ENCODE results near the gene ULBP3.

Gene ULBP3

GRCh38 chr6:150018846-150019580 is 49.9 kb downstream of the ULBP3 start:
- in situ Hi-C loops (cut with MboI; ENCODE audit: low sequenced_read_pairs) = loop anchor here (10.0 to 25.0 kb wide), 2 partner anchors 84 to 182 kb away; no protein-coding TSS in a partner anchor

- in situ Hi-C loops (cut with MboI; ENCODE audit: low sequenced_read_pairs) = loop anchor here (10.0 to 25.0 kb wide), 2 partner anchors 82 to 180 kb away; no protein-coding TSS in a partner anchor
These were observed 51.8 kb downstream of the ULBP3 start for GRCh38 chr6:150017186-150017521.

DNA sequence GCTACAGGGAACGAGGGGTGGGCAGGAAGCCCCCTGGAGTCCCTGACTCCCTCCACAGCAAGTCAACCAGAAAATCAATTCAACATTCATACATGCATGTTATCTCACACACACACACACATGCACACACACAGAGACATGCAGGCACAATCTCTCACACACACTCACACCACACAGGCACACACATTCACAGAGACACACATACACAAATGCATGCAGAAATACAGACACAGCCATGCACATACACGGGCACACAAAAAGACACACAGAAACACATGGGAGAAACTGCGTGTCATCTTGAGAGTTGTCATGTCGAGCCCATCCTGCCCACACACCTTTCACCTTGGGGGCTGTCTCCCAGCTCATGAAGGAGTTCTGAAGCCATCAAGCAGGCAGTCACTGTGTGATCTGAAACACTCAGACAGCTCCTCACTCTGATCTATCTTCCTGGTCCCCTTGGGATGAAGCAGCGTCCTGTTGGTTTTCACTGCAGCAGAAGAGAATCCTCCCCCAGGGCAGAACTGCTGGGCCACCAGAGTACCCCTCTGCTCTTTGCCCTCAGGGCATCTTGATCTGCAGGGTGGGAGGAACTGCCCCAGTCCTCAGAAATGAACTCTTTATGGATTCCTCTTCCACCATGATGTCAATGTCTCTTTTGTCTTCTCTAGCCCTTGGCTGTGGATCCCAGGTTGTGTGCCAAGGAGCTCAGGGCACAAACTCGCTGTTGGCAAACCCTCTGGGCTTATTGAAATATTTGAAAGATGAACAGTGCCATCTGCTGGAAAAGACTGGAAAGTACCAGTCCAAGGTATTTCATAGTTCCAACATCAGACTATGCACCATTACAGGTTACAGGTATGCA is 52.4 kb downstream of the ULBP3 start:
- in situ Hi-C loops (cut with MboI; ENCODE audit: low sequenced_read_pairs) = loop anchor here (10.0 to 25.0 kb wide), 2 partner anchors 82 to 179 kb away; no protein-coding TSS in a partner anchor

GRCh38 chr6:150015281-150016001 is 53.5 kb downstream of the ULBP3 start:
- in situ Hi-C loops (cut with MboI; ENCODE audit: low sequenced_read_pairs) = loop anchor here (10.0 to 25.0 kb wide), 2 partner anchors 81 to 178 kb away; no protein-coding TSS in a partner anchor

- in situ Hi-C loops (cut with MboI; ENCODE audit: low sequenced_read_pairs) = loop anchor here (10.0 to 25.0 kb wide), 2 partner anchors 80 to 177 kb away; no protein-coding TSS in a partner anchor
These were observed 54.2 kb downstream of the ULBP3 start for GRCh38 chr6:150014623-150015280.

GRCh38 chr6:150013785-150014622 is 54.9 kb downstream of the ULBP3 start:
- in situ Hi-C loops (cut with MboI; ENCODE audit: low sequenced_read_pairs) = loop anchor here (10.0 to 25.0 kb wide), 2 partner anchors 79 to 177 kb away; no protein-coding TSS in a partner anchor

DNA sequence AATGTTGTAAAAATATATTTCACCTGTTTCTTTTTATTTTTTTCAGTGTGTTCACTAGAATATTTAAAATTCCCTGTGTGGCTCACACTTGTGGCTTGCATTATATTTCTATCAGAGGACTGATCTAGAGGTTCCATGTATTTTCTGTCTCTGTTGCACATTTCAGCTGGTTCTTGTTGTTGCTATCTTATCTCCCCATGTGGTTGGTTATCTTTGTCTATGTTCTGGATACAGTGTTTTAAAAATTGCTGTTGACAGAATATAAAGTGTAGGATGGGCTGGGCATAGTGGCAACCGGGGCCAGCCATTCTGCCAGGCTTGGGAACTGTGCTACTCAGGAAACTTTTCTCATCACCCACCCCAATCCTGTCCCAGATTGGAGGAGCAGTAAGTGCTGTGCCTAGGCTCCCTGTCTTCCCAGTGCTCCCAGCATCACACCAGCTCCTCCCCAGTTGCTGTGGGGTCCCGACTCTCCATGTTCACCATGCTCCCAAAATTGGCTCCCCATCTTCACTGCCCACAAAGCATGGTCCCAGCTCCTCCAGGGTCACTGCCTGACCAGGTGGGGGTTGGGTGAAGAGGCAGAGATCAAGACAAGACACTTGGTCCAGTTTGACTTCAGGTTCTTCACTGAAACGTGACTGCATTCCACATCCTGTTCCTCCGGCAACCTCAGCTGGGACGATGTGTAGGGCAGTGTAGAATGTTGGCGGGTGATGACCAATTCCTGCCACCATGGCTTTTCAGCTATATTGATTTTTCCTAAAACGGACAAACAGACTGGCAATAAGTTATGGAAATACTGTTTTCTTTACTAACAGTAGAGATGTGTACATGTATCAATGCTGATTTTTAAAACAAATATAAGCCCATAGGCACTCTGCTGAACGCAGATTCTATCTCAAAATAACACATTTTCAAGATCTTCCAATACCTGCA is 55.8 kb downstream of the ULBP3 start:
- in situ Hi-C loops (cut with MboI; ENCODE audit: low sequenced_read_pairs) = loop anchor here (10.0 to 25.0 kb wide), 2 partner anchors 78 to 176 kb away; no protein-coding TSS in a partner anchor

Data from HL-60/S4 treated with phorbol 12-myristate 13-acetate at 8.2 ng/mL for 4 days and 3 days (cell line).